Sciatic nerve (tissue), 2 donors: ENCODE data around the gene AP1B1. TPM values are rescaled to one million over a fixed set of nuclear protein-coding genes. Genes with fewer than 3 reads are reported as not detected.

ENCODE experiments used
- ATAC-seq: fragments of 200-7000 bp; cut with Tn5 transposase; one replicate; pipeline ENCODE4 v1.9.1; 2020; ENCODE audit warnings: mild to moderate bottlenecking, moderate library complexity
- DNase-seq: peaks from one replicate; pipeline ENCODE4 v3.0.0-alpha.2; 2020; ENCODE audit warnings: low spot score
- intact Hi-C: fragments of 100-400 bp; cut with DNase I; formaldehyde crosslinking; loops from one replicate; pipeline ENCODE4 v1.14.2; 2022
- total RNA-seq: library from RNA; stranded (reverse); fragmentation: NEBNext Ultra II Directional; extraction: Animal tissue kit (Norgen Biotek cat#: 25700); gene quantifications from one replicate; pipeline ENCODE4 v1.2.1, GENCODE V29; 2021
- donor health status: DM: no; HTN: no; CAD: no.
- donor health status: DM: no; HTN: no; CAD: no.

AP1B1 gene
- total RNA-seq, 1 donor from 2014 or later, result 47.1 TPM

DNA sequence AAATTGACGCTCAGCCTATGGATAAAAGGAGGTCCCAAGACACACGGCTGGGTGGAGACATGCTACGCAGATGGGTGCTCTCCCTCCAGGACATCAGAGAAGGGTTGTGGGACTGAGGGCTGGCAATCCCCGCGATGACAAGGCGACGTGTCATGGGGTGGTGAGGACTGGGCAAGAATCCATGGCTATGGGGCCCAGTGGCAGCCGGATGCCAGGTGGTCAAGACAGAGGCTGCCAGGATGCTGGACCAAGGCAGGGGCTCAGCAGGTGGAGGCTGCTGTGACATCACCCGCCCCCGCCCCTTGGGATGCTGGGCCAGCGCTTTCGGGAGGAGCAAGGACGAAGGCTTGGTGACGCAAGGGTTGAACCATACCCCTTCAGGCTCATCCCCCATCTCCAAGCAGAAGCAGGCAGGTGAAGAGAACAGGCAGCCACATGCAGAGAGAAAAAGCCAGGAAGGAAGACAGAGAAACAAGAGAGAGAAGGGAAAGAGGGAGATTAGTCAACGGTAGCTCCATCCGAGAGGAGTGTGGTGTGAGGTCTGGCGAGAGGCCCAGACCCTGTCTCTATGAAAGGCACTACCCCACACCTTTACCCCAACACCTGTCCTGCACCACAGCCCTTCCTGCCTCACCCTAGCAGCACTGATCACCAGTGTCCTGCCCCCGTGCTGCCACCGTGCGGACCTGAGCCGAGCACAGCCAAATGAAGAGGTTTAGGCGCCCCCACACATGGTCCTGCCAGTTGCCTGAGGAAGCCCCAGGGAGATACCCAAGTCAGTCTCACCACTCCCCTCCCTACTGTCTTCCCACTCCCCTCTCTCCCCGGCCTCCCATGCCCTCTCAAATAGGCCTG lies 48.8 kb downstream of the AP1B1 start:
- DNase-seq (no peak), ATAC-seq (no peak)
- intact Hi-C loops, result no loop called here

- no peak for DNase-seq
- intact Hi-C loops, result no loop called here
- no peak for ATAC-seq
Measured at GRCh38 chr22:29338398-29338797, 50.0 kb downstream of the AP1B1 start.

DNA sequence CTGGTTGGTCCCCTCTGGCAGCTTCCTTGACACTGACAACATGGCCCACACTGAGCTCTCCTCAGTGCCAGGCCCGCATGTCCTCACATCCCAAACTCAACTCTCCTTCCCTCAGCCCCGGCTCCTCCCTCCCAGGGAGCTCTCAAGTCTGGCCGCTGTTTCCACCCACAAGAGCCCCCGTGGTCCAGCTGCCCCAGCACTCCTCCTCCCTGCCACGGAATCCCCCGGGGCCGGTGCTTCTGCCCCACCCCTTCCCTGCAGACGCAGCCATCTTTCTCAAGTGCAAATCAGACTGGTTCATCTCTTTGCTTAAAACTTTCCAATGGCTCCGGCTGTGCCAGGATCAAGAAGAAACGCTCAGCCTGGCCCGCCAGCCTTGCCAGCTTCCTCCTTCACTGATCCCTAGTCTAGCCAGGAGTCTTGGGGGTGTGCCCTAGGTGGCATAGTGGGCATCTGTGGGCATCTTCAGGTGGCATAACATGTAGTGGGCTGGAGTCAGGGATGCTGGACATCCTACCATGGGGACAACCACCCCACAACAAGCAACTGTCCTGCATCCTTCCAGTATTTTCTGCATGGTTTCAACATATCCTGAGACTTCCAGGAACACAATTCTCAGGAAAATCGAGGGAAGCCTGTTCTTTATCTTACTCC lies 50.6 kb downstream of the AP1B1 start:
- intact Hi-C loops, result no loop called here
- ATAC-seq (no peak), DNase-seq (no peak)

DNA sequence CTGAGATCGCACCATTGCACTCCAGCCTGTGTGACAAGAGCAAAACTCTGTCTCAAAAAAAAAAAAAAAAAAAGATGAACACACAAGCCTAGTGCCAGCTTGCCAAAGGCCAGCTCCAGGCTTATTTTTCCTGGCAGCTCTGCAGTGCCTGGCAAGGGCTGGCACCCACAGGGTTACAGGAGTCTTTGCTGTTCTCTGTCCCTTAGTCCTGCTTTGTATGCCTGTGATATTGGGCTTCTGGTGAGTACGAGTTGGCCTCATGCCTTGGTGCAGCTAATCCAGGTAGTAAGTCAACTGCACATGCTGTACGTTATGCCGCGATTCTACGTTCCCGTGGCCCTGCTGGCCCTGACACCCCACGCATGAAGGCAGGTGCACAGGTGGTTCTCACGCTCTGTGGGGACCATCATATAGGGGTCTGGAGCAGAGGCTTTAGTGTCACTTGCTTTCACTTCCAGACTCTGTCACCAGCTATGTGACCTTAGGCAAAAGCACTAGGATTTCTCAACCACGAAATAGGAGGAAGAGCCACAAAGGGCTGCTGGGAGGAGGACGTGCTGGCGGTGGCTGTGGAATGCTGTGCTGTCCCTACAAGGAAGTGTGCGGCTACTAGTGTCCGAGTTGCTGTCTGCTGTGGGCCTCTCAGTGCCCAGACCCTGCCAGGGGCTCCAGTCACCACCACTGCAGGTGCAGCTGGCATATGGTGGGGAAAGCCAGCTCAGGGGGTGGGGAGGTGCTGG lies 51.4 kb downstream of the AP1B1 start:
- no peak for DNase-seq
- intact Hi-C loops, result no loop called here
- ATAC-seq, result peak; percentile 6

- ATAC-seq, result no peak
- intact Hi-C loops, result no loop called here
- no peak for DNase-seq
Measured at GRCh38 chr22:29335656-29336055, 52.7 kb downstream of the AP1B1 start.

DNA sequence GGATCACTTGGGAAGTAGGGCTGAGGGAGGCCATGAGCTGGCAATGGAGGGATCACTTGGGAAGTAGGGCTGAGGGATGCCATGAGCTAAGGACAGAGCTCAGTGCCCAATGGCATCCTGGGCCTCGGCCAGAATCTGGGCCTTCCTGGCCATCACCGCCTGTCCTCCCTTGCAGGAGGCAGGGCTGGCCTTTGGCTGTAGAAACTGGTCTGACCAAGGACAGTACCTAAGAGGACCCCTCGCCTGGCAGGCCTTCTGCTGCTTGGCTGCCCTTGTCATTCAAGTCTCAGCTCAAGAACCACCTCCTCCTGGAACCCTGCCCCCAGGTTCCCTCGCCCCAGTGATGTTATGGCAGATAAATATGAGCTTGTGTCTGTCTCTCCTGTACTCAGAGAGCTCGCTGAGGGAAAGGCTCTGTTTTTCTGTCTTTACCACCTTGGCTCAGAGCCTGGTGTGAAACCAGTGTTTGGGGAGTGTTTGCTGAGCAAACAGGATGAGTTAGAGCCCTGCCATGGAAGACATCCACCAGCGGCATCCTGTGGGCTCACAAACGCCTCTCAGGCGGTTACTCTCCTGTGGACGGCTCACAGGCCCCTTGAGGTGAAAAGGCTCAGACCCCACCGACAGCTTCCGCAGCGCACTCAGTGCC lies 53.5 kb downstream of the AP1B1 start:
- no peak for DNase-seq
- intact Hi-C loops, result no loop called here
- no peak for ATAC-seq

DNA sequence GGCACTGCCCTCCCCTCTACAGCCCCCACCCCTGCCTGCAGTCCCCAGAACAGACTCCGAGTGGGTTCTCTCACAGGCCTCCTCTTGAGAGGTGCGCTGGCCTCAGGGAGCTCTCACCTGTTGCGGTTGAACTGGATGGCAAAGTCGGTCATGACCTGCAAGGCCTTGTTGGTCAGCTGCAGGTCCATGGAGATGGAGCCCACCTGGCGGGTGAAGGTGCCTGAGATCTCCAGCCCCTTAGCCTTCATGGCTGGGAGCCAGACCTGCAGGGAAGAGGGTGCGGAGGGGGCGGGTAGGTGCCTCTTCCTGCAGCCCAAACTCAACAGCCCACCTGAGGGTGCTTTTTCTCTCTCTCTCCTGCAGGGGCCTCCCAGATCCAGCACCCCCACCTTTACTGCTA lies 54.2 kb downstream of the AP1B1 start:
- no peak for DNase-seq
- intact Hi-C loops, result no loop called here
- no peak for ATAC-seq

- ATAC-seq (no peak), DNase-seq (no peak)
- intact Hi-C loops, result no loop called here
Measured at GRCh38 chr22:29332886-29333496, 55.4 kb downstream of the AP1B1 start.

DNA sequence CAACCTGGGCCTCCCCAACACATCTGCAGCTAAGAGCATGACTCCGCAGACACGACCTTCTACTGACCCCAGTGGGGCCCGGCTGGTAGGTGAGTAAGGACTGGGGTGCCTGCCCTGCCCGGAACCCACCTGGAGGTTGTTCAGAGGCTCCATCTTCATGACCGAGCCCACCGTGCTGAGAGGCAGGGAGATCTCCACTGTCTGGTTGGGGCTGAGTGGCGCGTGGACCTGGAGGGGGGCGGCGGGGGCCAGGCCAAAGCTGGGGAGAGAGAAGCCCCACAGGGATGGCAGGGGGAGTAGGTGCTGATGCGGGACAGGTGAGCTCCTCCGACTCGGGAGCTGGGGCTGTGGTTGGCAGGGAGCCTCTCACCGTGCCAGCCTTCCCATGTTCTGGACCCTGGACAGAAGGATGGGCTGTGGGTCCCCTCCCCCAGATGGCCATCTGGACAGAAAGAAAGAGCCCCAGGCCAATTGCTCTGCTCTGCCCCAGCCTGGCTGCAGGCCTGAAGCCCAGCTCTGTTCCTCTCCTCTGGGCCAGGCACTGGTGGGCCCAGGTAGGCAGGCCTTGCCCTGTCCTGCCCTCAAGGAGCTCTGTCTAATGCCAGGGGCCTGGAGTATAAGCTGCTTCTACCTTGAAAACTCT lies 56.6 kb downstream of the AP1B1 start:
- intact Hi-C loops, result no loop called here
- DNase-seq, result no peak
- ATAC-seq, result no peak

DNA sequence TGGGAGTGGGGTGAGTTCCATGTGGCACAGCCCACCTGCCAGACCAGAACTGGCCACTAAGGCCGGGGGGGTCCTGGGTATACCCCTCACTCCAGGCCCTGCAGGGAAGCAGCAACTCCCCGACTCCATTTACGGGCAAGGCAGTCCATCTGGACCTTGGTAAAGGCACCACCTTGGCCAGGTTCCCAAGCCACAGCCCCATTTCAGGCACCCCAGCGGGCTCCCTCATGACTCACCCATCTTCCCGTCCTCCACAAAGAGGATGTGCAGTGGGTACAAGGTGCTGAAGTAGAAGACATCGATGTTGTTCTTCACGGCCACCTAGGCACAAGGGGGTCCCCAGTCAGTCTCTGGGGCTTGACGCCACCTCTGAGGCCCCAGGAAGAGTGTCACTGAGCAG lies 57.2 kb downstream of the AP1B1 start:
- intact Hi-C loops, result no loop called here
- DNase-seq, result no peak
- ATAC-seq, result no peak

GRCh38 chr22:29330753-29331152 lies 57.6 kb downstream of the AP1B1 start:
- ATAC-seq, result no peak
- intact Hi-C loops, result no loop called here
- DNase-seq, result no peak

GRCh38 chr22:29330291-29330690 lies 58.1 kb downstream of the AP1B1 start:
- no peak for DNase-seq
- ATAC-seq, result no peak
- intact Hi-C loops, result no loop called here

DNA sequence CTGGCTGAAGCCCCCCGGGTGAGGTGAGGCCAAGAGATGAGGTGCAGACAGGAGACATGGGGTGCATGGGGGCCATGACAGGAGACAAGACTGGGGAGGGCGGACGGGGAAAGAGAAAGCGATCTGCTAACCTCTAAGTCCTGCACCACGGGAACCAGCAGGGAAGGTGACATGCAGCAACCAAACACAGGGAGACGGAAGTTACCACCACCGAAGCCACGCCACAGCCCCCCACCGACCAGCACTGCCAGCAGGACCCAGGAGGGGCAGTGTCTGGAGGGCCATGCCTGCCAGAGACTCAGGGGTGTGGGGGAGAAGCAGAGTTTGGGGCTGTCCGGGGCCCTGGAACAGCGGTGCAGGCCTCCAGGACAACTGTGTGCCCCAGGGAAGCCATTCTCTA lies 58.8 kb downstream of the AP1B1 start:
- intact Hi-C loops, result no loop called here
- ATAC-seq (no peak), DNase-seq (no peak)

- peak; percentile 34 for ATAC-seq
- no peak for DNase-seq
- intact Hi-C loops, result no loop called here
Measured at GRCh38 chr22:29328566-29329500, 59.5 kb downstream of the AP1B1 start.

GRCh38 chr22:29328055-29328454 lies 60.3 kb downstream of the AP1B1 start:
- DNase-seq (no peak), ATAC-seq (no peak)
- intact Hi-C loops, result no loop called here

GRCh38 chr22:29327089-29327764 lies 61.1 kb downstream of the AP1B1 start:
- intact Hi-C loops, result no loop called here
- ATAC-seq, result peak; percentile 9
- no peak for DNase-seq

DNA sequence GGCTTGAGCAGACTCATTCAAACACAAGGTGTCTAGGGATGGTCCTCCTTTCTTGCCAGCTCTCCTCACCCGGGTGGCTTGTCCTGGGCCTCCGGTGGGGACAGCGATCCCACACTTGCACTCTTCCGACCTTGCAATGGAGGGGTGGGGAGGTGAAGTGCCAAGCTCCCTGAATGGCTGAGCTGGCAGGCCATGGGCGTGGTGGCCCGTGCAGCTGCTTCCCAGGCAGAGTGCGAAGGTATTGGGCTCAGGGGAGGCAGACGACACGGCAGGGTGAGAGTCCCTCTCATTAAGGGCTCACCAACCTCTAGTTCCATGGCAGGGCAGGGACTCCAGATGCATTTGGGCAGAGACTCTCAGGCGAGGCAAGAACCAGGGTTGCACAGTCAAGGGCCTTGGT lies 61.9 kb downstream of the AP1B1 start:
- intact Hi-C loops, result no loop called here
- no peak for DNase-seq

More for the DNA sequence above, 61.9 kb downstream of the AP1B1 start:
- no peak for ATAC-seq
